IMR-90 (cell line): Measurements from ENCODE around the gene AGAP2. TPM values are rescaled to one million over a fixed set of nuclear protein-coding genes. Genes with fewer than 3 reads are reported as not detected.
A peak's percentile ranks its signal among the peaks of the same experiment; 100 is the strongest.

Source experiments
- ATAC-seq: fragments of 200-7000 bp; cut with Tn5 transposase; 2 replicates; pipeline ENCODE4 v1.9.1; 2020; ENCODE audit warnings: low read depth, mild to moderate bottlenecking, moderate library complexity
- BruUV-seq: library from RNA; stranded (reverse); fragments of 400-500 nt; replicated peaks from 2 replicates; lab custom pipeline; 2021; lab: Mats Ljungman, UMichigan
- CTCF ChIA-PET: fragments of 300-600 bp; formaldehyde crosslinking; extraction: SDS; loops from one replicate; lab custom pipeline; 2021; ENCODE audit warnings: antibody characterized with exemption; lab: Yijun Ruan, JAX
- POLR2A ChIA-PET: fragments of 300-600 bp; sonication (Branson Sonifier 250); formaldehyde crosslinking; loops from one replicate; lab custom pipeline; 2022; ENCODE audit warnings: antibody characterized with exemption; ENCODE audit not compliant: unreplicated experiment; lab: Charles Lee
- DNase-seq: peaks from one replicate; pipeline ENCODE4 v3.0.0; 2013
- H2AFZ ChIP-seq: replicated peaks from 2 replicates; pipeline ENCODE3; 2013; ENCODE audit warnings: low read length, mild to moderate bottlenecking; ENCODE audit not compliant: poor library complexity
- H2AK5ac ChIP-seq: 2 replicates; pipeline ENCODE4 v1.6.1; 2013; ENCODE audit warnings: low read depth, low read length, inconsistent platforms
- H2AK9ac ChIP-seq: replicated peaks from 2 replicates; pipeline ENCODE3; 2013; ENCODE audit warnings: mild to moderate bottlenecking, low read depth, low read length, moderate library complexity; ENCODE audit not compliant: poor library complexity
- H2BK120ac ChIP-seq: 2 replicates; pipeline ENCODE4 v1.6.1; 2013; ENCODE audit warnings: low read depth, low read length, inconsistent platforms
- H2BK15ac ChIP-seq: 3 replicates; pipeline ENCODE4 v1.6.1; 2013; ENCODE audit warnings: low read depth, low read length, inconsistent platforms
- H2BK20ac ChIP-seq: 2 replicates; pipeline ENCODE4 v1.6.1; 2013; ENCODE audit warnings: low read depth, mild to moderate bottlenecking, inconsistent platforms, low read length, moderate library complexity
- H2BK5ac ChIP-seq: 2 replicates; pipeline ENCODE4 v1.6.1; 2013; ENCODE audit warnings: mild to moderate bottlenecking, low read depth, low read length, inconsistent platforms; ENCODE audit not compliant: poor library complexity, severe bottlenecking
- H3K14ac ChIP-seq: replicated peaks from 2 replicates; pipeline ENCODE4 v1.6.1; 2013; ENCODE audit warnings: low read depth, low read length, inconsistent platforms
- H3K18ac ChIP-seq: 2 replicates; pipeline ENCODE4 v1.6.1; 2013; ENCODE audit warnings: low read depth, low read length, control low read depth
- H3K23ac ChIP-seq: 2 replicates; pipeline ENCODE4 v1.6.1; 2013; ENCODE audit warnings: low read depth, low read length, inconsistent platforms
- H3K27ac ChIP-seq: 2 replicates; pipeline ENCODE4 v1.5.1; 2013; ENCODE audit warnings: mild to moderate bottlenecking, control low read depth, low read length; ENCODE audit not compliant: insufficient read depth
- H3K27me3 ChIP-seq: 2 replicates; pipeline ENCODE4 v1.6.1; 2013; ENCODE audit warnings: low read length; ENCODE audit not compliant: control insufficient read depth, insufficient read depth
- H3K36me3 ChIP-seq: 2 replicates; pipeline ENCODE4 v1.6.1; 2013; ENCODE audit warnings: low read length, mixed read lengths; ENCODE audit not compliant: control insufficient read depth, insufficient read depth
- H3K4ac ChIP-seq: 2 replicates; pipeline ENCODE4 v1.6.1; 2013; ENCODE audit warnings: low read depth, low read length, inconsistent platforms
- H3K4me1 ChIP-seq: 2 replicates; pipeline ENCODE4 v1.6.1; 2013; ENCODE audit warnings: low read length, mixed read lengths; ENCODE audit not compliant: control insufficient read depth, insufficient read depth
- H3K4me2 ChIP-seq: 2 replicates; pipeline ENCODE4 v1.6.1; 2013; ENCODE audit warnings: low read depth, mild to moderate bottlenecking, control low read depth, low read length, moderate library complexity
- H3K4me3 ChIP-seq: 2 replicates; pipeline ENCODE4 v1.5.1; 2013; ENCODE audit warnings: low read depth, mild to moderate bottlenecking, control low read depth, low read length, moderate library complexity; ENCODE audit not compliant: insufficient read depth
- H3K56ac ChIP-seq: 2 replicates; pipeline ENCODE4 v1.6.1; 2013; ENCODE audit warnings: low read length, inconsistent platforms; ENCODE audit not compliant: insufficient read depth; ENCODE audit errors: extremely low read depth
- H3K79me1 ChIP-seq, 2 experiments: 2 replicates each; pipeline ENCODE4 v1.6.1; 2013; ENCODE audit warnings: low read length in 2 of 2, inconsistent platforms in 1 of 2, low read depth in 1 of 2
- H3K9ac ChIP-seq: 2 replicates; pipeline ENCODE4 v1.6.1; 2013; ENCODE audit warnings: low read depth, low read length, control low read depth
- H3K9me1 ChIP-seq: 2 replicates; pipeline ENCODE4 v1.6.1; 2013; ENCODE audit warnings: low read length, inconsistent platforms; ENCODE audit not compliant: insufficient read depth
- H3K9me3 ChIP-seq: 2 replicates; pipeline ENCODE4 v1.6.1; 2013; ENCODE audit warnings: low read length; ENCODE audit not compliant: control insufficient read depth, insufficient read depth
- H4K20me1 ChIP-seq: 2 replicates; pipeline ENCODE4 v1.6.1; 2013; ENCODE audit warnings: low read length, inconsistent platforms; ENCODE audit not compliant: insufficient read depth
- H4K5ac ChIP-seq: 2 replicates; pipeline ENCODE4 v1.6.1; 2013; ENCODE audit warnings: mild to moderate bottlenecking, low read depth, low read length, control low read depth
- H4K8ac ChIP-seq, 2 experiments: 2 replicates each; pipeline ENCODE4 v1.6.1; 2013; ENCODE audit warnings: low read depth in 2 of 2, low read length in 2 of 2, control low read depth in 1 of 2, inconsistent platforms in 1 of 2
- H4K91ac ChIP-seq: 2 replicates; pipeline ENCODE4 v1.6.1; 2013; ENCODE audit warnings: low read depth, low read length, inconsistent platforms; ENCODE audit not compliant: insufficient read depth
- CHD1 ChIP-seq: IDR thresholded peaks from 2 replicates; pipeline ENCODE4 v1.6.1; 2012; ENCODE audit warnings: low read depth, low read length, improper control_type of control experiment
- POLR2A ChIP-seq: IDR thresholded peaks from 2 replicates; pipeline ENCODE4 v1.6.1; 2012; ENCODE audit warnings: mild to moderate bottlenecking, low read depth, low read length
- RFX5 ChIP-seq: IDR thresholded peaks from 2 replicates; pipeline ENCODE4 v1.8.0; 2012; ENCODE audit warnings: low read depth, mild to moderate bottlenecking, low read length, moderate library complexity
- WGBS, 2 experiments: methylation state at CpG; one replicate each; pipeline versions ENCODE4 v1.1.5 to v1.1.7; 2013; ENCODE audit warnings: missing lambda C conversion rate in 2 of 2; ENCODE audit not compliant: insufficient read length in 1 of 2; ENCODE audit errors: extremely low coverage in 2 of 2; 5-methylcytosine and 5-hydroxymethylcytosine counted together
- dilution Hi-C: fragments of 300-500 bp; cut with HindIII; formaldehyde crosslinking; loops from one replicate; pipeline ENCODE4 v1.14.3; 2018; ENCODE audit warnings: low sequenced_read_pairs; ENCODE audit not compliant: unreplicated experiment
- in situ Hi-C: fragments of 300-500 bp; cut with MboI; formaldehyde crosslinking; loops from 3 replicates; pipeline ENCODE4 v1.14.3; 2019; ENCODE audit warnings: low sequenced_read_pairs, inconsistent platforms, mixed read lengths
- intact Hi-C: fragments of 100-400 bp; cut with micrococcal nuclease; formaldehyde crosslinking; loops from 2 replicates; pipeline ENCODE4 v1.10.0; 2022
- polyA plus RNA-seq, 3 experiments: library from polyadenylated mRNA; depleted of rRNA; stranded (reverse); fragments of >200 nt; gene quantifications; 2 replicates each; pipeline ENCODE4 v1.2.3, GENCODE V29; 2012; ENCODE audit warnings: low replicate concordance in 1 of 3
- total RNA-seq: library from RNA; depleted of rRNA; stranded (reverse); fragments of >200 nt; gene quantifications from 2 replicates; pipeline ENCODE4 v1.2.3, GENCODE V29; 2012

AGAP2 gene
- total and polyA plus RNA-seq, 2 of the 4 experiments (the other 2 are of a cell fraction), result 0.03 to 0.18 TPM

DNA sequence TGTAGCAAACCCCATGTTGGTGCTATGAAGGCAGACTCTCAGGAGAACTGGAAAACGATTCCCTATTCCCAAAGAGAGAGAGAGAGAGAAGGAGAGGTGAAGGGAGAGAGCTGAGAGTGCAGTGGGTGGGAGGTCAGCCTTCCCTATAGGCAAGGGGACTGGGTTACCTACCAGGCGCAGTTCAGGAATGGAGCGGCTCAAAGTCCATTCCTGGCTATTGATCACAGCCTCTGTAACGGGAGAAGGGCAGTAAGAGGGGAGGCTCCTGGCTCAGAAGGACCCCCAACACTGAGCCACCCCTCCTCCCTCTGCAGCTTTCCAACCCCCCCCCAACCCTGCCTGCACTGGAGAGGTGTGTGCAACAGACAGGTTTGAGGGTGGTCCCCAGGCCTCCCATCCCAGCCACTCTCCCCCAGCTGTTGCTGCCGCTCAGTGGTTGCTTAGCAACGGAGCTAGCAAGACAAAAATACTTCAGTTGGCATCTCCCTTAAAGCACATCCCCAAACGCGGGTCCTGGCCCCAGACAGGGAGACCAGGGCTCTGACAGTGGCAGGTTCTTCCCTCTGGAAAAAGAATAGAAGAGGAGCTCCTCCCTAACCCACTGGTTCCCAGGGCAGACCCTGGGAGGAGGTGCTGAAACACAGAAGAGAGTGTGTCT lies 3.2 kb downstream of the AGAP2 start:
- H2BK15ac ChIP-seq, result no peak overlapping the region
- POLR2A ChIA-PET, result interaction anchor here (1.2 kb wide), 1 partner anchor 9 kb away, joined by 3 read pairs; no protein-coding TSS in a partner anchor
- no CpG with 5 or more reads among the region's 8 CpGs for WGBS, 2 experiments
- peak overlapping the region; percentile 79 for H2AFZ ChIP-seq
- dilution Hi-C loops, result no loop called here
- H4K20me1 ChIP-seq, result 0 out of 2 replicates have a peak, but pooled peaks cover 10% of the 10 kb centered on the region
- no peak overlapping the region for H3K27ac ChIP-seq
- no peaks in the 10 kb centered on the region for H3K9me1 ChIP-seq
- no peak overlapping the region for H3K56ac ChIP-seq
- no peak overlapping the region for H3K9ac ChIP-seq
- no peak for DNase-seq
- H3K27me3 ChIP-seq, result peaks cover 89% of the 10 kb centered on the region
- H3K14ac ChIP-seq, result no peak overlapping the region
- no peak overlapping the region for H4K91ac ChIP-seq
- no peak overlapping the region for H4K5ac ChIP-seq
- no peaks in the 10 kb centered on the region for H3K79me1 ChIP-seq
- in situ Hi-C loops, result loop anchor here (10.0 kb wide), 1 partner anchor 151 kb away; no protein-coding TSS in a partner anchor
- peak overlapping the region; percentile 67 for H2AK9ac ChIP-seq
- no peak overlapping the region for H3K4me2 ChIP-seq
- H3K23ac ChIP-seq, result peak overlapping the region; percentile 75; the same call in 1 of the 2 replicates
- H3K4me3 ChIP-seq, result no peak overlapping the region
- H2BK20ac ChIP-seq, result no peak overlapping the region
- no TSS peak for BruUV-seq
- no peak overlapping the region for H2BK5ac ChIP-seq
- H2AK5ac ChIP-seq, result no peak overlapping the region
- H4K8ac ChIP-seq, result no peak overlapping the region
- H3K4me1 ChIP-seq, result 0 out of 2 replicates have a peak, but pooled peaks cover 3% of the 10 kb centered on the region
- H3K4ac ChIP-seq, result no peak overlapping the region
- peaks cover 2% of the 10 kb centered on the region; the same call in 1 of the 2 replicates for H3K9me3 ChIP-seq
- CTCF ChIA-PET, result interaction anchor here (1.9 kb wide), 1 partner anchor 10 kb away, joined by 6 read pairs; the partner anchor contains the start of gene TSPAN31
- no peak overlapping the region for H3K18ac ChIP-seq
- no peaks in the 10 kb centered on the region for H3K36me3 ChIP-seq
- TF ChIP-seq POLR2A (no peak), CHD1 (no peak), RFX5 (no peak)
- ATAC-seq, result no peak; the same call in 1 of the 2 replicates
- no peak overlapping the region for H2BK120ac ChIP-seq
- intact Hi-C loops, result loop anchor here (5.0 kb wide), 1 partner anchor 153 kb away; no protein-coding TSS in a partner anchor
